Testis (tissue), 3 donors: ENCODE measurements around the gene IGSF8. TPM values are rescaled to one million over a fixed set of nuclear protein-coding genes. Genes with fewer than 3 reads are reported as not detected.
A peak's percentile ranks its signal among the peaks of the same experiment; 100 is the strongest.

Experiments used
- DNase-seq: peaks from one replicate; pipeline ENCODE4 v3.0.0-alpha.2; 2019
- H3K27ac ChIP-seq, 2 donors: fragments of 200-600 bp; sonication (generic); one replicate each; pipeline ENCODE4 v1.5.1; 2019
- H3K27me3 ChIP-seq: fragments of 200-600 bp; sonication (generic); one replicate; pipeline ENCODE4 v1.5.1; 2019
- H3K36me3 ChIP-seq: fragments of 200-600 bp; sonication (generic); one replicate; pipeline ENCODE4 v1.5.1; 2017; ENCODE audit warnings: low read depth; ENCODE audit errors: missing control alignments
- H3K4me1 ChIP-seq: fragments of 200-600 bp; sonication (generic); one replicate; pipeline ENCODE4 v1.5.1; 2019
- H3K4me3 ChIP-seq, 2 donors: fragments of 200-600 bp; sonication (generic); one replicate each; pipeline ENCODE4 v1.5.1; 2017 to 2019
- H3K9me3 ChIP-seq: fragments of 200-600 bp; sonication (generic); one replicate; pipeline ENCODE4 v1.5.1; 2017
- POLR2A ChIP-seq: fragments of 450-650 bp; IDR thresholded peaks from one replicate; pipeline ENCODE4 v1.6.1; 2017; ENCODE audit warnings: antibody characterized with exemption, mild to moderate bottlenecking, moderate library complexity
- WGBS, 2 donors: methylation state at CpG; one replicate each; pipeline ENCODE4 v1.1.5; 2018; 5-methylcytosine and 5-hydroxymethylcytosine counted together
- intact Hi-C: fragments of 100-400 bp; cut with DNase I; formaldehyde crosslinking; loops from one replicate; pipeline ENCODE4 v1.15.1; 2023; ENCODE audit warnings: low total_unique reads
- polyA plus RNA-seq: library from polyadenylated mRNA; stranded (reverse); fragments of 350-450 nt; fragmentation: Illumina TruSeq; extraction: RNeasy Lipid Tissue Mini Kit (QIAGEN cat#74804); gene quantifications from one replicate; pipeline ENCODE4 v1.2.3, GENCODE V29; 2014; ENCODE audit warnings: low read depth, low replicate concordance; ENCODE audit not compliant: insufficient read depth
- total RNA-seq, 2 donors: library from RNA; depleted of rRNA; stranded (reverse); fragments of >200 nt; gene quantifications; one replicate each; pipeline ENCODE4 v1.2.3, GENCODE V29; 2016
- TF ChIP-seq, protein P1 (sequence below), 3 experiments: fragments of 450-650 bp in 2 of 3; fragments of 200-600 bp in 1 of 3; sonication (generic) in 1 of 3; IDR thresholded peaks; one replicate each; pipeline ENCODE4 v1.5.1; 2016 to 2019; ENCODE audit warnings: antibody characterized with exemption in 3 of 3, mild to moderate bottlenecking in 2 of 3, moderate library complexity in 1 of 3

Gene IGSF8
- total and polyA plus RNA-seq, 3 donors from 2014 or later: 79.8 to 119 (median 104) TPM

DNA sequence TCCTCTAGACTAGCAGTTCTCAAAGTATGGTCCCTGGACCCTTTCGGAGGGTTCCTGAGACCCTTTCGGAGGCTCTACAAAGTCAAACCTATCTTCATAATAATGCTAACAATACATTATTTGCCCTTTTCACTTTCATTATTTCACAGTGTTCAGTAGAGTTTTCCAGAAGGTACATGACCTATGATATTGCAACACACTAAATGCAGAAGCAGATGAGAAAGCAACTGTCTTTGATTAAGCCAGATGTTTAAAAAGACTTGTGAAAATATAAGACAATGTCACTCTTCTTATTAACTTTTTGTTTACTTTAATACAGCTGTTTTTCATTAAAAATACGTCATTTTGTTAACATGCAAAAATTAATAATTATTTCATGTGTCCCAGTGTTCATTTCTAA, 34.3 kb downstream of the IGSF8 start:
- H3K9me3 ChIP-seq: no peaks in the 10 kb centered on the region
- TF ChIP-seq, protein P1, sequence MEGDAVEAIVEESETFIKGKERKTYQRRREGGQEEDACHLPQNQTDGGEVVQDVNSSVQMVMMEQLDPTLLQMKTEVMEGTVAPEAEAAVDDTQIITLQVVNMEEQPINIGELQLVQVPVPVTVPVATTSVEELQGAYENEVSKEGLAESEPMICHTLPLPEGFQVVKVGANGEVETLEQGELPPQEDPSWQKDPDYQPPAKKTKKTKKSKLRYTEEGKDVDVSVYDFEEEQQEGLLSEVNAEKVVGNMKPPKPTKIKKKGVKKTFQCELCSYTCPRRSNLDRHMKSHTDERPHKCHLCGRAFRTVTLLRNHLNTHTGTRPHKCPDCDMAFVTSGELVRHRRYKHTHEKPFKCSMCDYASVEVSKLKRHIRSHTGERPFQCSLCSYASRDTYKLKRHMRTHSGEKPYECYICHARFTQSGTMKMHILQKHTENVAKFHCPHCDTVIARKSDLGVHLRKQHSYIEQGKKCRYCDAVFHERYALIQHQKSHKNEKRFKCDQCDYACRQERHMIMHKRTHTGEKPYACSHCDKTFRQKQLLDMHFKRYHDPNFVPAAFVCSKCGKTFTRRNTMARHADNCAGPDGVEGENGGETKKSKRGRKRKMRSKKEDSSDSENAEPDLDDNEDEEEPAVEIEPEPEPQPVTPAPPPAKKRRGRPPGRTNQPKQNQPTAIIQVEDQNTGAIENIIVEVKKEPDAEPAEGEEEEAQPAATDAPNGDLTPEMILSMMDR (IDR thresholded peaks at IDR 0.05): no peak
- TF ChIP-seq POLR2A: no peak
- H3K27me3 ChIP-seq: no peaks in the 10 kb centered on the region
- no peak for DNase-seq
- intact Hi-C loops: no loop called here
- no peaks in the 10 kb centered on the region for H3K4me1 ChIP-seq
- H3K4me3 ChIP-seq: no peak overlapping the region
- no peak overlapping the region for H3K27ac ChIP-seq
- H3K36me3 ChIP-seq: no peaks in the 10 kb centered on the region
- WGBS, 2 donors: 85 to 89% methylated on average over 3 of the region's 3 CpGs

DNA sequence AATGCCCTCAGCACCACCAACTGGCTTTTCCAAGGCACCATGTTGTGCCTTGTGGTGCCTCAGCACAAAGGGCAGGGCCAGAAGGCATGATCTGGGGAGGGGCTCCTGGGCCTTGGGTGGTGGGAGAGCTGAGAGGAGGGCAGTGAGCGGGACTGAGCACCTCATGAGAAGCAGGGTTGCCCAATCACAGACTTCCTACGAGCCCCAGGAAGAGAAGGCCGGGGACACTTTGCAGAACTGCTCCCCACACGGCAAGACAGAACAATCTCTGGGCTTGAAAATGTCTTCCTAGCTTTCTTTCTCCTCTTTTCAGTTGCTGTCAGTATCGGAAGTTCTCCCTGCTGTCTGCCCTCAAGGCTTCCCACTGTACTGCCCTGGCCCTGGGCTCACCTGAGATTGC, 35.2 kb downstream of the IGSF8 start:
- intact Hi-C loops: no loop called here
- no peak for DNase-seq
- no peak for TF ChIP-seq POLR2A

DNA sequence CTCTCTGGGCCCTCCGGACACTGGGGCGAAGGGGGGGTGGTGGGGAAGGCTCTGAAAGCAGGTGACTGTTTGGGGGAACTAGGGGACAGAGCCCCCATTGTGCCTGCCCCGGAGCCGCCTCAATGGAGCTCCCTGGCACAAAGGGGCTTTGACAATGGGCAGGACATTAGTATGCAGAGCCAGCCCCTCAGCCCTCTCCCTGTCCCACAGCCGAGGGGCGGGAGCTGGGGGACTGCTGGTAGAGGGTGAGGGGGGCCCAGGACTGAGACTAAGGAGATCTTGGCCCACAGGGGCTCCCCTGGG, 36.2 kb downstream of the IGSF8 start:
- H3K36me3 ChIP-seq: no peaks in the 10 kb centered on the region
- H3K4me1 ChIP-seq: no peaks in the 10 kb centered on the region
- TF ChIP-seq POLR2A: no peak
- TF ChIP-seq, protein P1 (IDR thresholded peaks at IDR 0.05): no peak
- no peak overlapping the region for H3K4me3 ChIP-seq
- DNase-seq: no peak
- WGBS, 2 donors: 72 to 74% methylated on average over 2 to 6 of the region's 6 CpGs
- no peaks in the 10 kb centered on the region for H3K9me3 ChIP-seq
- intact Hi-C loops: no loop called here
- no peak overlapping the region for H3K27ac ChIP-seq
- H3K27me3 ChIP-seq: no peaks in the 10 kb centered on the region

More for the DNA sequence above, 35.2 kb downstream of the IGSF8 start:
- H3K27me3 ChIP-seq: no peaks in the 10 kb centered on the region
- H3K9me3 ChIP-seq: no peaks in the 10 kb centered on the region
- H3K36me3 ChIP-seq: no peaks in the 10 kb centered on the region
- H3K4me1 ChIP-seq: no peaks in the 10 kb centered on the region
- no peak overlapping the region for H3K27ac ChIP-seq
- WGBS, 2 donors: 94 to 96% methylated on average over 5 of the region's 5 CpGs
- no peak overlapping the region for H3K4me3 ChIP-seq

DNA sequence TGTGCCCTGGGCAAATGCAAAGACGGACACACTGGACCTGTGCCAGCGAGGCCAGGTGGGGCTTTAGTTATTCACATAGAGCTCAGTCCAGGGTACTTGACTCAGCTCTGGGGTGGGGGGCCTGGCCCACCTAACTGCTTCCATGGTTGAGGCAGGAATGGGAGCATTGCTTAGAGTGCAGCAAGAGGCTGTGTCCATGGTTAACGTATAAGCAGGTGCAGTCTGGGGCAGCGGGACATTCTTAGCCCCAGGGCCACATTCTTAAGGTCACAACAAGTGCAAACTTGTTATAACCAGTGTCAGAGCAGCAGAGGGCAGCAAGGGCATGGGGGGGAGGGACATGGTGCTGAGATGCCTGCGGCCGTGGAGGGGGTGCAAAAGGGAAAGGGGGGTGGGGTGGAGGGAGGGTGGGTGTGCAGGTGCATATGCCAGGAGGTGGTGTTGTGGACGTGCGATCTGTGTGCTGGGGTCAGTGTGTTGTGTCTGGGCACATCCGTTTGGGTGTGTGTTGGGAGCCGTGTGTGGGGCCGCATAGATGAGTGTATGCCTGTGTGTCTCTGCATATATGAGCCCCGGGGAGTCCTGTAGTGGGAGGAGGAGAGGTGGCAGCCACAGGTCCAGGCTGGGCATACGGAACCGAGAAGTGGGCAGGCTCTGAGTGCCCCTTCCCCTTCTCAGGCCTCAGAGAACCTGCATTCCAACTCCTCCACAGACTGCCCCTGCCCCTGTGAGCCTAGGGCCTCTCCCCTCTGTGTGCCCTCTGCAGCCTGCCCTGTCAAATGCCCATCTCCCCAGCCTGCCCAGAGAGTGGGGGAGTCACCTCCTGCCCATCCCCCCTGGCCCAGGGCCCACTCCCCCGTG, 36.8 kb downstream of the IGSF8 start:
- Histone ChIP-seq H3K4me1 (no peaks in the 10 kb centered on the region), H3K4me3 (no peak overlapping the region), H3K27me3 (no peaks in the 10 kb centered on the region), H3K36me3 (no peaks in the 10 kb centered on the region), H3K27ac (no peak overlapping the region), H3K9me3 (no peaks in the 10 kb centered on the region)
- intact Hi-C loops: no loop called here
- WGBS, 2 donors: 67 to 78% methylated on average over 7 to 15 of the region's 15 CpGs
- TF ChIP-seq POLR2A: no peak
- TF ChIP-seq, protein P1 (IDR thresholded peaks at IDR 0.05): no peak
- DNase-seq: no peak

DNA sequence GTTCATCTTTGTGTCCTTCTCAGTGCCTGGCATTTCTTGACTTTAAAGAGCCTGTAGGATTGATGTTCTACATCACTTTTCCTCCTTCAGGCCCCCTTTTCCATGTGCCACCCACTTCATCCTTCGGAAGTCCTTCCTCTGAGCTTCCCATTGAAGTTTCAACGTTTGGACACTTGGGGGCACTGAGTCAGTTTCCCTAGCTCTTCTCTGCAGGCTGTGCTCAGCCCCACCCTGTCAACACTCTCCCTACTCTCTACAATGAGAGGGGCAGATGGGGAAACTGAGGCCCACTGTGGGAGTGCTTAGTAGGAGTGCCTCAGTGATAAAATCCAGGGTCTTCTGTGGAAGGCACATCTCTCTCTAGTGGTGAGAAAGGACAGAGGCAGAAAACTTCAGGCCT, 40.3 kb downstream of the IGSF8 start:
- no peak overlapping the region for H3K4me3 ChIP-seq
- no peak for DNase-seq

More for the DNA sequence above, 40.3 kb downstream of the IGSF8 start:
- no peak overlapping the region for H3K27ac ChIP-seq
- no peaks in the 10 kb centered on the region for H3K4me1 ChIP-seq
- no peaks in the 10 kb centered on the region for H3K9me3 ChIP-seq
- intact Hi-C loops: no loop called here
- TF ChIP-seq POLR2A: no peak
- TF ChIP-seq, protein P1 (IDR thresholded peaks at IDR 0.05): peak in 1 of 3 experiments; percentile 7
- WGBS, 2 donors: 30 to 66% methylated on average over 2 of the region's 2 CpGs
- no peaks in the 10 kb centered on the region for H3K27me3 ChIP-seq
- no peaks in the 10 kb centered on the region for H3K36me3 ChIP-seq
